Suppressor macrophage treated with lipopolysaccharide for 4 hours (primary cell): Measurements from ENCODE around the gene WNT2B.
A peak's percentile ranks its signal among the peaks of the same experiment; 100 is the strongest.
"Not testable (repeated sequence)": the region's sequence is repeated elsewhere in the genome, so short reads cannot be mapped to it uniquely, and the experiment has no call there.

ENCODE experiments used
- DNase-seq: peaks from one replicate; pipeline ENCODE4 v3.0.0-alpha.2; 2020

The WNT2B gene

GRCh38 chr1:112508278-112509004 lies at the start of gene WNT2B:
Gene WNT2B (plus strand): TSS chr1:112508965. CDS start chr1:112509263, 298 bp downstream.
- peak; percentile 18 for DNase-seq

DNA sequence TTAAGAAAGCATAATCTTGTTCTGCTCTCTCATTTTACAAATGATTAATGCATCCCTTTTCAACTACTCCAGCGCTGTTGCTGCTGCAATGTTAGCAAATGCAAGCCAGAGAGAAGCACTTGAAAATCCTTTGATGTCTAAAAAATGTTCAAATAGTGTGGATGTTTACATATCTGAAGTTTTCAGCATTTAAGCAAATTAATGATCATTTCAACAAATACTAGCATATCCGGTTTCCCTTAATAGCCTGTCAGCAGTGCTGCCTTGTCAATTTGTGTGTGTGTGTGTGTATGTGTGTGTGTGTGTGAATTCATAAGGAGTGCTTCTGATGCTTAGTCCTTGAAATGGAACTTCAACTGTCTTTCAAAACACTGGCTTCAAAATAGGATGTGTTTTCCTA lies 48.1 kb upstream of the WNT2B start:
- no peak for DNase-seq

DNA sequence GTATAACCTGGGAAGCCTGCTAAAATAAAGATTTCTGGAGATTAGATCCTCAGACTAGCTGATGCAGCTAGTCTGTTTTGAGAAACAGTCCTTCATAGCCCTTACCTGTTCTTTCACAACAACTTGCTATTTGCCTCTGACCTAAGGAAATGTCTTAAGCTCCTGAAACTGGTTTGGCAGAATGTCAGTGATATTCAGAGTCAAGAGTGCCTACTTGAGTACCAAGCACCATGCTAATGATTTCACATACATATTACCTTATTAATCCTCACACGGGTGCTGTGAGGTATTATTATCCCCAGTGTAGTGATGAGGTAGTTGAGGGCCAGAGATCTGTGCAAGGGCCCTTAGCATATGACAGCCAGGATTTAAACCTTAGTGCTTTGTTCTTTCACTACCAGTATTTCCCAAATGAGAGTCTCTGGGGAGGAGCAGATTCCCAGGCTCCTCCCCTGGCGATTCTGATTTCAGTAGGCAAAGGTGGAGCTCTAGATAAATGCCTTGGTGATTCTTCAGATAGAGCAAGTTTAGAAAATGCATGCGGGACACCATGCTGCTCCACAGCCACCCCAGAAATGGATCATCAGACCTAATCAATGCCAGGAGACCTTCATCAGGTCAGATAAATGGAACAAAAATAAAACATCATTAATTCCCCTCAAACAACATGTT lies 47.4 kb upstream of the WNT2B start:
- DNase-seq: no peak

- DNase-seq: no peak
These were observed 45.8 kb upstream of the WNT2B start for GRCh38 chr1:112462953-112463279.

GRCh38 chr1:112464501-112464900 lies 44.3 kb upstream of the WNT2B start:
- no peak for DNase-seq

- DNase-seq: no peak
These were observed 43.6 kb upstream of the WNT2B start for GRCh38 chr1:112465122-112465521.

DNA sequence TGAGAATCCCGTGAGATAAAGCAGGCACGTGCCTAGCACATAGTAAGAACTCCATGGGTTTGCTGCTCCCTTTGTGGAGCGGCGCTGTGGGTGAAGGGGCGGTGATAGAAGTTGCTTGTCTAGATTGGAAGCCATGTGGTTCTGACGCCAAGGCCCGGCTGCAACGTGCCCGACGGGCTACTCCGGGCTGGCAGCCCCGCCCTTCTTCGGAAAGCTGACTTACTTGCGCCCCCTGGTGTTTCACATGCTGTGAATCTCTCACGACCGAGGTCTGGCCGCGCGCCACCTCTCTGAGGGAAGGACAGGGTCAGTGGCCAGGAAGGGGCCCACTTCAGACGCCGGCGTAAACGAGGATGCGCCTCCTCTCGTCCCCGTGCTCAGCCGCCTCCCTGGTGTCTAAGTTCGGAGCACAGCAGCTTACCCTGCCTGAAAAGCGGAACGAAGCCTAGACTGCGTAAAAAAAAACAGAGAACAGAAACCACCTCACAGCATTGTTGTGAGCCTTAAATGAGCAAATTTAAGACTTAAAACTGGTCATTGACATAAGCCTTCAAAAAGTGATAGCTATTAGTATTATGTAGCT lies 42.6 kb upstream of the WNT2B start:
- DNase-seq: peak; percentile 98

- DNase-seq: not testable (repeated sequence)
These were observed 38.4 kb upstream of the WNT2B start for GRCh38 chr1:112470324-112470723.

GRCh38 chr1:112470966-112471365 lies 37.8 kb upstream of the WNT2B start:
- peak; percentile 69 for DNase-seq

DNA sequence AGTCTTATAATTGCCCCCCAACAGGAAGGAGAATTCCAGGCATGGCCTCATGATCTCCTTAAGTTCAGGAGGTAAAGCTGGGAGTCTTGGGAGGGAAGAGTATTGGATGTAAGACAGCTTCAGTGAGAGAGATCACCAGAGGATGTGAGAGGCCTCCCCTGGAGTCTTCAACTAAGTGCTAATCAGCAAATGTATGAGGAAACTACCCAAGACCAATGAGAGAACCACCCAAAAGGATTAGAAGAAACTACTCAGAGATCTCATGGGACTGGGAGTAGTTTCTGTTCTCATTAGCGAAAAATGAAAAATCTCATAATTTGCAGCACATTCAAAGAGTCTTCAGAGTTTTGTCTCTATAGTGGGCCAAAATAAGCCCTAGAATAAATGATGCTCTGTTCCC lies 36.6 kb upstream of the WNT2B start:
- DNase-seq: no peak

DNA sequence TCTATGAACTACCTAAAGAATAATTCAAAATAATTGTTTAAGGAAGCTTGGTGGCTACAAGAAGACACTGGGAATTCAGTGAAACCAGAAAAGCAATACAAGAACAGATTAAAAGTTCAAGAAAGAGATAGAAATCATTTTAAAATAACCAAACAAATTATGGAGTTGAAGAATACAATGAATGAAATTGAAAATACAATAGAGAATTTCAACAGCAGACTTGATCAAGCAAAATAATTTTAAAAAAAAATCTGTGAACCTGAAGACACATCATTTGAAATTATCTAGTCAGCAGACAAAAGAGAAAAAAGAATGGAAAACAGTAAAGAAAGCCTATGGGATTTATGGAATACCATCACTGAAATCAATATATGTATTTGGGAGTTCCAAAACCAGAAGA lies 31.2 kb upstream of the WNT2B start:
- DNase-seq: no peak

DNA sequence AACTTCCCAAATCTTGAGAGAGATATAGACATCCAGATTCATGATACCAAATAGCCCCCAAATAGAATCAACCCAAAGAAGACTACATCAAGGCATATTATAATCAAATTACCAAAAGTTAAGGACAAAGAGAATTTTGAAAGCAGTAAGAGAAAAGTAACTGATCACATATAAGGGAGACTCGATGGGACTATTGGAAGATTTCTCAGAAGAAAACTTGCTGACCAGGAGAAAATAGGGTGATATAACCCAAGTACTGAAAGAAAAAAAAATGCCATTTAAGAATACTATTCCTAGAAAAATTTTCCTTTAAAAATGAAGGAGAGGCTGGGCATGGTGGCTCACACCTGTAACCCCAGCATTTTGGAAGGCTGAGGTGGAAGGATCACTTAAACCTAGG lies 30.5 kb upstream of the WNT2B start:
- no peak for DNase-seq

- not testable (repeated sequence) for DNase-seq
These were observed 22.7 kb upstream of the WNT2B start for GRCh38 chr1:112486063-112486462.

DNA sequence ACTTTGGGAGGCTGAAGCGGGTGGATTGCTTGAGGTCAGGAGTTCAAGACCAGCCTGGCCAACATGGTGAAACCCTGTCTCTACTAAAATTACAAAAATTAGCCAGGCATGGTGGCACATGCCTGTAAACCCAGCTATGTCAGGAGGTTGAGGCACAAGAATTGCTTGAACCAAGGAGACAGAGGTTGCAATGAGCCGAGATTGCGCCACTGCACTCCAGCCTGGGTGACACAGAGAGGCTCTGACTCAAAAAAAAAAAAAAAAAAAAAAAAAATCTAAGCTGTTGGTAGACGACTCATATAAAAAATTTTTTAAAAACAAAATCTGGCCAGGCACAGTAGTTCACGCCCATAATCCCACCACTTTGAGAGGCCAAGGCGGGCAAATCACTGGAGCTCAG lies 21.1 kb upstream of the WNT2B start:
- not testable (repeated sequence) for DNase-seq

DNA sequence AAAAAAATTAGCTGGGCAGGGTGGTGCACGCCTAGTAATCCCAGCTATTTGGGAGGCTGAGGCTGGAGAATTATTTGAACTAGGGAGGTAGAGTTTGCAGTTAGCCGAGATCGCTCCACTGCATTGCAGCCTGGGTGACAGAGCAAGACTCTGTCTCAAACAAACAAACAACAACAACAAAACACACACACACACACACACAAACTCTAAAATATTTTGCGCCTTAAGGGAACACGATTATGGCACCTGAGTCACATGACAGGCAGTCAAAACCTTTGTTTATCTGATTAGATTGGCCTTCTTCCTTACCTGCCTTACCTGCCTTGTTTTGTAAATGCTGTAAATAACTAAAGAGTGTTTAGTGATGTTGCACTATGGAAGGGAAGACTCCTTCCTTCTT lies 20.6 kb upstream of the WNT2B start:
- no peak for DNase-seq

GRCh38 chr1:112492076-112492475 lies 16.7 kb upstream of the WNT2B start:
- DNase-seq: no peak

DNA sequence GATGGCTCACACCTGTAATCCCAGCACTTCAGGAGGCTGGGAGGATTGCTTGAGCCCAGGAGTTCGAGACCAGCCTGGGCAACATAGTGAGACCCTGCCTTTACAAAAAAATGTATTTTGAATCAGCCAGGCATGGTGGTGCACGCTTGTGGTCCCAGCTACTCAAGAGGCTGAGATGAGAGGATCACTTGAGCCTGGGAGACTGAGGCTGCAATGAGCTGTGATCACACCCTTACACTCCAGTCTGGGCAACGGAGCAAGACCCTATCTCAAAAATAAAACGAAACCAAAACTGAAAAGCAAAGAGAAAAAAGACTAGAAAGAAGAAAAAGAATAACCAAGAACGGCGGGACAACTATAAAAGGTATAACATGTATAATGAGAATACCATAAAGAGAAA lies 15.4 kb upstream of the WNT2B start:
- no peak for DNase-seq

- DNase-seq: no peak
These were observed 12.5 kb upstream of the WNT2B start for GRCh38 chr1:112496290-112496689.

GRCh38 chr1:112501810-112502641 lies 6.7 kb upstream of the WNT2B start:
- DNase-seq: peak; percentile 77

DNA sequence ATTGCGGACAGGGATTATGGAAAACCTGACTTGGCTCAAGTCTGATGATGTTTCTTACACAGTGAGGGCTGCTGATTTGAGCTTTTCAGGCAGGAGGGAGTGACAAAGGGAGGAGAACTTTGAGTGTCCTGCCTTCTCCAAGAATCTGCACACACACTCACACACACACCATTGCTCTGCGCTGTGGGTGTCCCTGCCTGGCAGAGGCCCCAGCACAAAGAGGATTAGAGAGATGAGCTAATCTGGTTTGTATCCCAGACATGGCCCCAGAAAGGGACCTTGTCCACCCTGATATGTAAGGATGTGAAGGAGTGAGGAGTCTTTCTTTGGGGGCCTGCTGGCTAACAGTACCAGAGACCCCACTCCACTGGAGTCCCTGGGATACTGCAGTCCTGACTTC lies 5.9 kb upstream of the WNT2B start:
- DNase-seq: no peak

GRCh38 chr1:112504001-112504660 lies 4.6 kb upstream of the WNT2B start:
- no peak for DNase-seq

DNA sequence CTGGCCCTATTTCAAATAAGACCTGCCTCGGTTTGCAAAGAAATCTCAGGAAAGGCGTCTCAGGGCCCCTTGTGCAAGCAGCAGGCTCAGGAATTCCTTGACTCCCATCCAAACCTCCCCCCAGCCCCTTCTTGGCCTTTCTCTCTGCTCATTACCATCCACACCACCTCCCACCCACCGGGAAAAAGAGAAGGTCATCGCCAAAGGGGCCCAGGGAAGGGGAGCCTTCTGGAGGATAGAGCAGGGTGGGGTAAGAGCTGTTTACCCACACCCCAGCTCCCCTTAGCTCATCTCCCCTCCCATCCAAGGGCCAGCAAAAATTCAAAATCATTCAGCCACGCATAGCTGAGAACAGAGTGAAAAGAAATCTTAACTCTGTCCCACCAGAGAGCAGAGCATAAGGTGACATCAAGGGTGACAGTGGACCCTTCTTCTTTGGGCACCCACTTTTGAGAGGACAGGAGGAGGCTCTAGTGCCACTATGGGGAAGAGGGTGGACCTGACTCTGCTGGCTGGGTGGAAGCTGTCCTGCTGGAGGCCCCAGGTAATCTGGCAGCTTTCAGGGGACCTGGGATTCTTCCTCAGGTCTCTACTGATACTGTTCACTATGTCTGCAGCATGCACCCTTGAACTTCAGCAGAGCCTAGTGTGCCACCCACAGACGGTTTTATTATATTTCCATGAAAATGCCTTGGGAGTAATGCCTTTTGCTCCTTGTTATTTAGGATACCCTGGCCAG lies 3.9 kb upstream of the WNT2B start:
- DNase-seq: no peak
